ENCODE data around the gene FAM83B.

GRCh38 chr6:54898767-54899166, 52.2 kb downstream of the FAM83B start:
- no peak for TF ChIP-seq EP300 (IDR thresholded peaks at IDR 0.05; ENCODE audit: borderline replicate concordance)
- TF ChIP-seq CREB1 (IDR thresholded peaks at IDR 0.05; ENCODE audit: low read depth) = no peak
- TF ChIP-seq CEBPB (IDR thresholded peaks at IDR 0.05) = no peak
- TF ChIP-seq YY1 (IDR thresholded peaks at IDR 0.05; ENCODE audit: low read depth) = no peak
- no peak for TF ChIP-seq TAF1 (IDR thresholded peaks at IDR 0.05; ENCODE audit: low read depth)
- TF ChIP-seq EGR1 (IDR thresholded peaks at IDR 0.05) = no peak
- no peak for TF ChIP-seq MAX (IDR thresholded peaks at IDR 0.05)
- TF ChIP-seq, protein P1, sequence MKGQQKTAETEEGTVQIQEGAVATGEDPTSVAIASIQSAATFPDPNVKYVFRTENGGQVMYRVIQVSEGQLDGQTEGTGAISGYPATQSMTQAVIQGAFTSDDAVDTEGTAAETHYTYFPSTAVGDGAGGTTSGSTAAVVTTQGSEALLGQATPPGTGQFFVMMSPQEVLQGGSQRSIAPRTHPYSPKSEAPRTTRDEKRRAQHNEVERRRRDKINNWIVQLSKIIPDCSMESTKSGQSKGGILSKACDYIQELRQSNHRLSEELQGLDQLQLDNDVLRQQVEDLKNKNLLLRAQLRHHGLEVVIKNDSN (IDR thresholded peaks at IDR 0.05) = no peak
- no peak for TF ChIP-seq NFIC (IDR thresholded peaks at IDR 0.05)
- TF ChIP-seq, protein P2, sequence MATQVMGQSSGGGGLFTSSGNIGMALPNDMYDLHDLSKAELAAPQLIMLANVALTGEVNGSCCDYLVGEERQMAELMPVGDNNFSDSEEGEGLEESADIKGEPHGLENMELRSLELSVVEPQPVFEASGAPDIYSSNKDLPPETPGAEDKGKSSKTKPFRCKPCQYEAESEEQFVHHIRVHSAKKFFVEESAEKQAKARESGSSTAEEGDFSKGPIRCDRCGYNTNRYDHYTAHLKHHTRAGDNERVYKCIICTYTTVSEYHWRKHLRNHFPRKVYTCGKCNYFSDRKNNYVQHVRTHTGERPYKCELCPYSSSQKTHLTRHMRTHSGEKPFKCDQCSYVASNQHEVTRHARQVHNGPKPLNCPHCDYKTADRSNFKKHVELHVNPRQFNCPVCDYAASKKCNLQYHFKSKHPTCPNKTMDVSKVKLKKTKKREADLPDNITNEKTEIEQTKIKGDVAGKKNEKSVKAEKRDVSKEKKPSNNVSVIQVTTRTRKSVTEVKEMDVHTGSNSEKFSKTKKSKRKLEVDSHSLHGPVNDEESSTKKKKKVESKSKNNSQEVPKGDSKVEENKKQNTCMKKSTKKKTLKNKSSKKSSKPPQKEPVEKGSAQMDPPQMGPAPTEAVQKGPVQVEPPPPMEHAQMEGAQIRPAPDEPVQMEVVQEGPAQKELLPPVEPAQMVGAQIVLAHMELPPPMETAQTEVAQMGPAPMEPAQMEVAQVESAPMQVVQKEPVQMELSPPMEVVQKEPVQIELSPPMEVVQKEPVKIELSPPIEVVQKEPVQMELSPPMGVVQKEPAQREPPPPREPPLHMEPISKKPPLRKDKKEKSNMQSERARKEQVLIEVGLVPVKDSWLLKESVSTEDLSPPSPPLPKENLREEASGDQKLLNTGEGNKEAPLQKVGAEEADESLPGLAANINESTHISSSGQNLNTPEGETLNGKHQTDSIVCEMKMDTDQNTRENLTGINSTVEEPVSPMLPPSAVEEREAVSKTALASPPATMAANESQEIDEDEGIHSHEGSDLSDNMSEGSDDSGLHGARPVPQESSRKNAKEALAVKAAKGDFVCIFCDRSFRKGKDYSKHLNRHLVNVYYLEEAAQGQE (IDR thresholded peaks at IDR 0.05; ENCODE audit: low read depth) = no peak
- TF ChIP-seq ZBTB7A (IDR thresholded peaks at IDR 0.05; ENCODE audit: low read depth) = no peak
- no peak for TF ChIP-seq RAD21 (IDR thresholded peaks at IDR 0.05; ENCODE audit: low read depth)
- TF ChIP-seq TCF12 (IDR thresholded peaks at IDR 0.05; ENCODE audit: low read depth) = no peak
